ENCODE results near the gene CLEC2D. TPM values are rescaled to one million over a fixed set of nuclear protein-coding genes. Genes with fewer than 3 reads are reported as not detected.
A peak's percentile ranks its signal among the peaks of the same experiment; 100 is the strongest.

Gene CLEC2D
- total and polyA plus RNA-seq, 7 experiments from 2014 or later, result 182 to 378 (median 323) TPM

DNA sequence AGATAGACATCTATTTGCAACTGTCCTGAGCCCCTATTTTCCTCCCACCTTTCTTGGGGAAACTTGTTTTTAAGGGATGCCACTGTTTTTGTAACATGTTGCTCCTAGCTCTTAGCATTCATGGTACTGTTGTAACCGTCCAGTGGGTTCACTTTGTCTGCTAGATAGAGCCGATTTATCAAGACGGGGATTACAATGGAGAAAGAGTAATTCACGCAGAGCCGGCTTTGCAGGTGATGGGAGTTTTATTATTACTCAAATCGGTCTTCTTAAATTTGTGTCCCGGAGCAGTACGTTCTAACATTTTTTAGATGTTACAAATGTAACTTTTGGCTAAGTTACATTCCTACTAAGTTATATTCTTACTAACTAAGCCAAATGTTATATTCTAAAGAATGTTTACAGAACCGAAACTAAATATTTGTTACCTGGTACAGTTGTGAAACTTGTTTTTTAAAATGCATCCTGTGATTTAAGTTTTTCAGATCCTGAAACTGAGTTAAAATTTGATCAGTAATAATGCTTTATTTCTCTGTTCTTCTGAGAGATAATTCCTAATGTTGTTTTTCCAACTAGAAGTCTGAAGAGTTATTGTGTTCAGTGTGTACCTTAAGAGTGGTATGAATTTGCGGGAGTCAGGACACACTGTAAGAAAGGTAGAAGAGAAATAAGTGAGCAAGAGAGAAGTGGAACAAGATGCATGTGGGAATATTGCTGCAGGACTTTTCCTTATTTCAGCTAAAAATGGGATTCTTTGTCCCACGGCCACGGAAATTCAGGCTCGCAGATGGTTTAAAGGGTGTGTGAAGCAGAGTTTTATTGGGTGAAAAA lies 20.6 kb upstream of the CLEC2D start:
- Mint-ChIP-seq H3K9me3 (peaks cover 4 to 38% (median 11%) of the 10 kb centered on the region in 11 donors), H3K4me1 (peaks cover 36 to 65% (median 60%) of the 10 kb centered on the region in 7 donors), H3K27ac (peak overlapping the region; percentile 92 to 100 (median 98)), H3K4me3 (peak overlapping the region; percentile 93 to 100 (median 98)), H3K27me3 (peaks cover 0 to 5% (median 0%) of the 10 kb centered on the region in 5 donors), H3K36me3 (peaks cover 17 to 48% (median 35%) of the 10 kb centered on the region in 5 donors)
- ChIA-PET POLR2A (interaction anchor here (0.7 to 25.5 kb wide), 27 partner anchors 10 to 1004 kb away, joined by 3 to 784 read pairs (median 6); partner anchors contain the start of genes CD69, CLEC2B, CLEC2D and KLRB1), CTCF (interaction anchor here (0.6 to 2.6 kb wide), 13 partner anchors 10 to 149 kb away, joined by 3 to 36 read pairs (median 7); partner anchors contain the start of gene CLEC2D)
- DNase-seq (peak in 2 of 9 donors; percentile 33 to 39), ATAC-seq (no peak)
- Histone ChIP-seq H3K27ac (ENCODE audit: low read depth, low read length) (peak overlapping the region; percentile 92), H3K36me3 (ENCODE audit: control insufficient read depth in 2 of 3, insufficient read depth in 3 of 3, low read length in 3 of 3) (peaks cover 0 to 8% (median 5%) of the 10 kb centered on the region in 3 experiments), H3K27me3 (ENCODE audit: control insufficient read depth in 2 of 2, insufficient read depth in 2 of 2, low read length in 2 of 2) (no peaks in the 10 kb centered on the region), H3K4me1 (ENCODE audit: control insufficient read depth in 2 of 2, insufficient read depth in 2 of 2, low read length in 2 of 2) (peaks cover 27 to 42% of the 10 kb centered on the region in 2 donors), H3K9me3 (ENCODE audit: control insufficient read depth in 2 of 3, low read length in 3 of 3) (peaks cover 0 to 4% (median 0%) of the 10 kb centered on the region in 3 experiments), H3K4me3 (ENCODE audit: low read length) (peak overlapping the region; percentile 67)
- intact Hi-C loops (cut with micrococcal nuclease), result loop anchor here (1.0 to 10.0 kb wide), 10 partner anchors 34 to 563 kb away; partner anchors contain the start of genes CLEC2B (in 1 of the 2) and GABARAPL1 (in 1 of the 2)

DNA sequence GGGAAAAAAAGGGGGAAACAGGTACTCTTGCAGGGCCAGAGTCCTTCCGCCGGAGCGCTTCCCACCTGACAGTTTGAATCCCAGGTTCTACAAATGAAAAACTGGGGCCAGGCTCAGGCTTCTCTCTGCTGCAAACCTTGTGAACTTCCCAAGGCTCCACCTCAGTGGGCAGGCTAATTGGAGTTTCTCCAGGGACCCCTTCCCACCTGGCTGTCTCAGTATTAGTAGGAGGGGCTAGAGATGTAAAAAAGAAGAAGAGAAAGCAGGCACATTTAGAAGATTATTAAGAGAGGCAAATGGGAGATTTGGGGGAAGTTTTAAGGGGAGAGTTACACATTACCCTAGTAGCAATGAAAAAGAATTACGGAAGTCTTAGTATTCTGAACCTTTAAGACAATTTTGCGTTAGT lies 20.0 kb upstream of the CLEC2D start:
- H3K36me3 Mint-ChIP-seq, result peaks cover 17 to 53% (median 39%) of the 10 kb centered on the region in 5 donors
- Histone ChIP-seq H3K27me3 (ENCODE audit: control insufficient read depth in 2 of 2, insufficient read depth in 2 of 2, low read length in 2 of 2) (no peaks in the 10 kb centered on the region), H3K36me3 (ENCODE audit: control insufficient read depth in 2 of 3, insufficient read depth in 3 of 3, low read length in 3 of 3) (peaks cover 0 to 14% (median 11%) of the 10 kb centered on the region in 3 experiments), H3K9me3 (ENCODE audit: control insufficient read depth in 2 of 3, low read length in 3 of 3) (peaks cover 0 to 4% (median 0%) of the 10 kb centered on the region in 3 experiments), H3K4me1 (ENCODE audit: control insufficient read depth in 2 of 2, insufficient read depth in 2 of 2, low read length in 2 of 2) (peaks cover 31 to 47% of the 10 kb centered on the region in 2 donors), H3K4me3 (ENCODE audit: low read length) (peak overlapping the region; percentile 67), H3K27ac (ENCODE audit: low read depth, low read length) (peak overlapping the region; percentile 92)
- peak overlapping the region; percentile 93 to 100 (median 98) for H3K4me3 Mint-ChIP-seq
- intact Hi-C loops (cut with micrococcal nuclease), result loop anchor here (2.0 to 10.0 kb wide), 3 partner anchors 219 to 563 kb away; partner anchors contain the start of genes CLEC2B (in 1 of the 2) and GABARAPL1 (in 1 of the 2)
- H3K27me3 Mint-ChIP-seq, result peaks cover 0 to 5% (median 0%) of the 10 kb centered on the region in 5 donors
- peak overlapping the region; percentile 92 to 100 (median 98) for H3K27ac Mint-ChIP-seq
- DNase-seq (peak in 7 of 9 donors; percentile 27 to 53 (median 41)), ATAC-seq (no peak)
- ChIA-PET CTCF (interaction anchor here (1.3 to 2.4 kb wide), 2 partner anchors 15 to 20 kb away, joined by 3 to 13 read pairs; partner anchors contain the start of gene CLEC2D), POLR2A (interaction anchor here (0.7 to 25.5 kb wide), 14 partner anchors 11 to 219 kb away, joined by 3 to 784 read pairs (median 50); partner anchors contain the start of genes CD69, CLEC2B and CLEC2D)
- H3K9me3 Mint-ChIP-seq, result peaks cover 4 to 33% (median 11%) of the 10 kb centered on the region in 11 donors
- peaks cover 36 to 65% (median 61%) of the 10 kb centered on the region in 7 donors for H3K4me1 Mint-ChIP-seq

GRCh38 chr12:9650151-9650576 lies 19.3 kb upstream of the CLEC2D start:
- CTCF ChIA-PET, result interaction anchor here (1.1 to 2.4 kb wide), 4 partner anchors 15 to 147 kb away, joined by 3 to 13 read pairs (median 6); partner anchors contain the start of gene CLEC2D
- ATAC-seq (no peak), DNase-seq (peak in 2 of 9 donors; percentile 27 to 32)
- Mint-ChIP-seq H3K4me1 (peaks cover 40 to 66% (median 62%) of the 10 kb centered on the region in 7 donors), H3K4me3 (peak overlapping the region; percentile 93 to 100 (median 98)), H3K27ac (peak overlapping the region; percentile 92 to 100 (median 98)), H3K9me3 (peaks cover 3 to 30% (median 9%) of the 10 kb centered on the region in 11 donors), H3K36me3 (peaks cover 15 to 58% (median 40%) of the 10 kb centered on the region in 5 donors), H3K27me3 (peaks cover 0 to 5% (median 0%) of the 10 kb centered on the region in 5 donors)
- H3K27me3 ChIP-seq (ENCODE audit: control insufficient read depth in 2 of 2, insufficient read depth in 2 of 2, low read length in 2 of 2), result no peaks in the 10 kb centered on the region
- peak overlapping the region; percentile 67 for H3K4me3 ChIP-seq (ENCODE audit: low read length)
- peaks cover 37 to 53% of the 10 kb centered on the region in 2 donors for H3K4me1 ChIP-seq (ENCODE audit: control insufficient read depth in 2 of 2, insufficient read depth in 2 of 2, low read length in 2 of 2)
- peaks cover 0 to 17% (median 14%) of the 10 kb centered on the region in 3 experiments for H3K36me3 ChIP-seq (ENCODE audit: control insufficient read depth in 2 of 3, insufficient read depth in 3 of 3, low read length in 3 of 3)
- peak overlapping the region; percentile 92 for H3K27ac ChIP-seq (ENCODE audit: low read depth, low read length)
- H3K9me3 ChIP-seq (ENCODE audit: control insufficient read depth in 2 of 3, low read length in 3 of 3), result peaks cover 0 to 3% (median 0%) of the 10 kb centered on the region in 3 experiments
- POLR2A ChIA-PET, result interaction anchor here (0.7 to 25.5 kb wide), 14 partner anchors 9 to 218 kb away, joined by 3 to 784 read pairs (median 36); partner anchors contain the start of genes CLEC2B and CLEC2D
- intact Hi-C loops (cut with micrococcal nuclease), result loop anchor here (1.0 to 5.0 kb wide), 5 partner anchors 19 to 217 kb away; partner anchors contain the start of genes CLEC2D (in 2 of the 2), CD69 (in 1 of the 2) and CLEC2B (in 1 of the 2)

DNA sequence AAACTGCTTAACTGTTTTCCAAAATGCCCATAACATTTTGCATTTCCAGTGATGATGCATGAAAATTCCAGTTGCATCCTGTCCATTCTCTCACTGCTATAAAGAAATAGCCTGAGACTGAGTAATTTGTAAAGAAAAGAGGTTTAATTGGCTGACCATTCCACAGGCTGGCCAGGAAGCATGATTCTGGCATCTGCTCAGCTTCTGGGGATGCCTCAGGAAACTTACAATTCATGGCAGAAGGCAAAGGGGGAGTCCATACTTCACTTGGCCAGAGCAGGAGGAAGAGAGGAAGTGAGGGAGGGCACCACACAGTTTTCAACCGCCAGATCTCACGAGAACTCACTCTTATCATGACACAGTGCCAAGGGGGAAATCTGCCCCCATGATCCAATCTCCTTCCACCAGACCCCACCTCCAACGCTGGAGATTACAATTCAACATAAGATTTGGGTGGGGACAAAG lies 18.2 kb upstream of the CLEC2D start:
- DNase-seq (peak in 8 of 9 donors; percentile 41 to 66 (median 54)), ATAC-seq (no peak)
- Mint-ChIP-seq H3K4me3 (peak overlapping the region; percentile 93 to 100 (median 98)), H3K9me3 (peaks cover 0 to 23% (median 6%) of the 10 kb centered on the region in 11 donors), H3K36me3 (peaks cover 21 to 61% (median 49%) of the 10 kb centered on the region in 5 donors), H3K27me3 (peaks cover 0 to 5% (median 0%) of the 10 kb centered on the region in 5 donors), H3K27ac (peak overlapping the region; percentile 92 to 100 (median 98)), H3K4me1 (peaks cover 46 to 70% (median 66%) of the 10 kb centered on the region in 7 donors)
- ChIA-PET POLR2A (interaction anchor here (0.6 to 25.5 kb wide), 15 partner anchors 10 to 659 kb away, joined by 3 to 784 read pairs (median 12); partner anchors contain the start of genes CLEC2B and CLEC2D), CTCF (interaction anchor here (0.7 to 1.3 kb wide), 6 partner anchors 10 to 146 kb away, joined by 3 to 7 read pairs (median 6); partner anchors contain the start of gene CD69)
- Histone ChIP-seq H3K4me3 (ENCODE audit: low read length) (peak overlapping the region; percentile 40), H3K27me3 (ENCODE audit: control insufficient read depth in 2 of 2, insufficient read depth in 2 of 2, low read length in 2 of 2) (no peaks in the 10 kb centered on the region), H3K27ac (ENCODE audit: low read depth, low read length) (peak overlapping the region; percentile 92), H3K9me3 (ENCODE audit: control insufficient read depth in 2 of 3, low read length in 3 of 3) (no peaks in the 10 kb centered on the region), H3K36me3 (ENCODE audit: control insufficient read depth in 2 of 3, insufficient read depth in 3 of 3, low read length in 3 of 3) (peaks cover 0 to 29% (median 14%) of the 10 kb centered on the region in 3 experiments), H3K4me1 (ENCODE audit: control insufficient read depth in 2 of 2, insufficient read depth in 2 of 2, low read length in 2 of 2) (peaks cover 48 to 64% of the 10 kb centered on the region in 2 donors)
- intact Hi-C loops (cut with micrococcal nuclease), result loop anchor here (1.0 to 5.0 kb wide), 3 partner anchors 10 to 216 kb away; partner anchors contain the start of gene CLEC2B (in 1 of the 2)

DNA sequence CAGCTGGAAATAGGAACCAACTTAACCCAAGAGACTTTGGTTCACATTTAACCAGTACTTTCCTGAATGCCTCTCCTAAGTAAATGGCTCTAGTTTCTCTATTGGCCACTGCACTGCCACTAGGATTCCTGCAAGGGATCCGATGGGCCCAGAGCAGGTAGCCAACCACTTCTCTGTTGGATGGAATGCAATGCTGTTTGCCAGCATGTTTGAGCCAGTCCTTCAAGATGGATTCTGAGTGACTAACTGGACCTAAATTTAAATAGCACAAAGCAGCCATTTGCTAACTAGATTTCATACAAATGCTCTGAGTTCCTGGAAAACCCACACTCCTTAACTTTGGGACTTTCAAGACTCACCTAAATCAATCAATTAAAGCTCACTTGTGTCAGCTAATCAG lies 9.5 kb upstream of the CLEC2D start:
- Mint-ChIP-seq H3K9me3 (peaks cover 0 to 18% (median 9%) of the 10 kb centered on the region in 11 donors), H3K4me3 (peak overlapping the region in 9 of 10 donors; percentile 25 to 98 (median 66)), H3K4me1 (peaks cover 80 to 100% (median 99%) of the 10 kb centered on the region in 7 donors), H3K36me3 (peaks cover 25 to 90% (median 84%) of the 10 kb centered on the region in 5 donors), H3K27ac (peak overlapping the region in 8 of 9 donors; percentile 77 to 99 (median 94)), H3K27me3 (no peaks in the 10 kb centered on the region)
- ATAC-seq (no peak), DNase-seq (no peak)
- Histone ChIP-seq H3K4me3 (ENCODE audit: low read length) (no peak overlapping the region), H3K27me3 (ENCODE audit: control insufficient read depth in 2 of 2, insufficient read depth in 2 of 2, low read length in 2 of 2) (no peaks in the 10 kb centered on the region), H3K36me3 (ENCODE audit: control insufficient read depth in 2 of 3, insufficient read depth in 3 of 3, low read length in 3 of 3) (peaks cover 27 to 53% (median 38%) of the 10 kb centered on the region in 3 experiments), H3K27ac (ENCODE audit: low read depth, low read length) (peak overlapping the region; percentile 75), H3K9me3 (ENCODE audit: control insufficient read depth in 2 of 3, low read length in 3 of 3) (no peaks in the 10 kb centered on the region), H3K4me1 (ENCODE audit: control insufficient read depth in 2 of 2, insufficient read depth in 2 of 2, low read length in 2 of 2) (peaks cover 67 to 93% of the 10 kb centered on the region in 2 donors)
- ChIA-PET CTCF (interaction anchor here (0.6 to 1.4 kb wide), 2 partner anchors 90 to 482 kb away, joined by 3 read pairs; no protein-coding TSS in a partner anchor), POLR2A (interaction anchor here (1.5 to 25.5 kb wide), 5 partner anchors 4 to 83 kb away, joined by 5 to 784 read pairs (median 686); partner anchors contain the start of gene CLEC2D)
- intact Hi-C loops (cut with micrococcal nuclease), result loop anchor here in 1 of 2 donors (1.0 kb wide), 1 partner anchor 8 kb away; no protein-coding TSS in a partner anchor

All from naive thymus-derived CD4-positive, alpha-beta T cell (primary cell).